LNCAP (cell line): Measurements from ENCODE around the gene ITPK1.

Experiments
- CTCF ChIP-seq: fragments of 450-650 bp; IDR thresholded peaks from 2 replicates; pipeline ENCODE4 v1.5.1; 2017; ENCODE audit warnings: mild to moderate bottlenecking

The ITPK1 gene

GRCh38 chr14:93115821-93116675 lies at the start of gene ITPK1:
TSS of gene ITPK1 (minus strand) at chr14:93115925. CDS start at chr14:93115163, 762 bp downstream.
- TF ChIP-seq CTCF, result peak; percentile 68

GRCh38 chr14:93163564-93163963 lies 47.8 kb upstream of the ITPK1 start:
- TF ChIP-seq CTCF, result no peak

- TF ChIP-seq CTCF, result no peak
Observed at GRCh38 chr14:93161411-93161940, 45.8 kb upstream of the ITPK1 start.

GRCh38 chr14:93160353-93160801 lies 44.7 kb upstream of the ITPK1 start:
- peak; percentile 54 for TF ChIP-seq CTCF

GRCh38 chr14:93156693-93157369 lies 41.1 kb upstream of the ITPK1 start:
- TF ChIP-seq CTCF, result no peak

GRCh38 chr14:93155667-93156066 lies 39.9 kb upstream of the ITPK1 start:
- TF ChIP-seq CTCF, result no peak

GRCh38 chr14:93153121-93153520 lies 37.4 kb upstream of the ITPK1 start:
- TF ChIP-seq CTCF, result no peak
